Endothelial cell of umbilical vein (primary cell): ENCODE measurements around the gene BTG1. TPM values are rescaled to one million over a fixed set of nuclear protein-coding genes. Genes with fewer than 3 reads are reported as not detected.

Experiments used
- BruUV-seq: library from RNA; stranded (reverse); fragments of 400-500 nt; replicated peaks from 2 replicates; lab custom pipeline; 2021; lab: Mats Ljungman, UMichigan
- CTCF ChIA-PET: fragments of 300-600, 350-600 bp; sonication (Branson Sonifier 250); formaldehyde crosslinking; loops from one replicate; lab custom pipeline; 2021; ENCODE audit warnings: antibody characterized with exemption, inconsistent platforms; lab: Charles Lee
- POLR2A ChIA-PET: fragments of 300-600, 350-600 bp; sonication (Branson Sonifier 250); formaldehyde crosslinking; loops from one replicate; lab custom pipeline; 2021; ENCODE audit warnings: antibody characterized with exemption, inconsistent platforms; lab: Charles Lee
- DNase-seq: peaks from one replicate; pipeline ENCODE4 v3.0.0-alpha.2; 2011; ENCODE audit warnings: low read depth, low spot score
- FAIRE-seq: peaks from 2 replicates; lab custom pipeline; 2011; peaks lifted over from hg19 to GRCh38; lab: Jason Lieb, UNC
- H2AFZ ChIP-seq: 2 replicates; pipeline ENCODE4 v1.6.0; 2012; ENCODE audit warnings: low read depth, low read length, control low read depth, inconsistent platforms
- H3K27ac ChIP-seq: 2 replicates; pipeline ENCODE4 v1.5.1; 2011; ENCODE audit warnings: low read depth, mild to moderate bottlenecking, control low read depth, low read length, moderate library complexity; ENCODE audit not compliant: insufficient read depth
- H3K27me3 ChIP-seq, 2 experiments: 2 replicates each; pipeline versions ENCODE4 v1.6.0 to v1.6.1; 2011; ENCODE audit warnings: low read length in 2 of 2, mixed read lengths in 1 of 2; ENCODE audit not compliant: control insufficient read depth in 2 of 2, insufficient read depth in 2 of 2
- H3K36me3 ChIP-seq, 2 experiments: 2 replicates in 1 of 2; 3 replicates in 1 of 2; pipeline ENCODE4 v1.5.1; 2011; ENCODE audit warnings: low read length in 2 of 2, mild to moderate bottlenecking in 1 of 2, moderate library complexity in 1 of 2; ENCODE audit not compliant: control insufficient read depth in 2 of 2, insufficient read depth in 2 of 2; ENCODE audit errors: extremely low read depth in 1 of 2
- H3K4me1 ChIP-seq: 3 replicates; pipeline ENCODE4 v1.5.1; 2011; ENCODE audit warnings: mild to moderate bottlenecking, low read length; ENCODE audit not compliant: control insufficient read depth, insufficient read depth; ENCODE audit errors: extremely low read depth
- H3K4me2 ChIP-seq: 2 replicates; pipeline ENCODE4 v1.6.1; 2011; ENCODE audit warnings: low read length, control low read depth, mixed read lengths; ENCODE audit not compliant: insufficient read depth
- H3K4me3 ChIP-seq, 3 experiments: fragments of 200-600 bp in 1 of 3; sonication (generic), shearing (Covaris generic) in 1 of 3; replicated peaks in 1 of 3; 2 replicates each; pipeline ENCODE4 v1.5.1; 2011 to 2016; ENCODE audit warnings: control low read depth in 3 of 3, low read length in 3 of 3, mild to moderate bottlenecking in 2 of 3, inconsistent platforms in 1 of 3, low read depth in 1 of 3, moderate library complexity in 1 of 3; ENCODE audit not compliant: insufficient read depth in 1 of 3
- H3K79me2 ChIP-seq: 2 replicates; pipeline ENCODE4 v1.6.0; 2012; ENCODE audit warnings: low read length, inconsistent platforms; ENCODE audit not compliant: control insufficient read depth, insufficient read depth
- H3K9ac ChIP-seq: replicated peaks from 2 replicates; pipeline ENCODE3; 2011; ENCODE audit warnings: low read length, control low read depth; ENCODE audit not compliant: insufficient read depth; ENCODE audit errors: extremely low read depth
- H3K9me1 ChIP-seq: replicated peaks from 3 replicates; pipeline ENCODE4 v1.6.0; 2011; ENCODE audit warnings: mild to moderate bottlenecking, low read length; ENCODE audit not compliant: control insufficient read depth, insufficient read depth; ENCODE audit errors: extremely low read depth
- H3K9me3 ChIP-seq: replicated peaks from 2 replicates; pipeline ENCODE4 v1.5.1; 2012; ENCODE audit warnings: low read length, inconsistent platforms; ENCODE audit not compliant: control insufficient read depth, insufficient read depth
- H4K20me1 ChIP-seq: replicated peaks from 2 replicates; pipeline ENCODE3; 2011; ENCODE audit warnings: mild to moderate bottlenecking, low read length; ENCODE audit not compliant: control insufficient read depth, insufficient read depth; ENCODE audit errors: extremely low read depth
- EZH2 ChIP-seq: IDR thresholded peaks from 2 replicates; pipeline ENCODE4 v1.6.1; 2012; ENCODE audit warnings: borderline replicate concordance, low read depth, mild to moderate bottlenecking, moderate library complexity, low read length, inconsistent platforms; ENCODE audit not compliant: severe bottlenecking
- FOS ChIP-seq: IDR thresholded peaks from 2 replicates; pipeline ENCODE4 v1.6.1; 2011; ENCODE audit warnings: mild to moderate bottlenecking, low read length, moderate library complexity, borderline replicate concordance; ENCODE audit not compliant: insufficient read depth
- GATA2 ChIP-seq: IDR thresholded peaks from 2 replicates; pipeline ENCODE4 v1.7.0; 2011; ENCODE audit warnings: low read depth, mild to moderate bottlenecking, moderate library complexity, mixed read lengths, low read length; ENCODE audit not compliant: insufficient read length, insufficient read depth
- JUN ChIP-seq: IDR thresholded peaks from 2 replicates; pipeline ENCODE4 v1.6.1; 2011; ENCODE audit warnings: borderline replicate concordance, low read depth; ENCODE audit not compliant: insufficient read length, insufficient read depth
- MYC ChIP-seq: IDR thresholded peaks from one replicate; pipeline ENCODE4 v1.6.1; 2011; ENCODE audit warnings: mild to moderate bottlenecking, low read depth, low read length
- POLR2A ChIP-seq: IDR thresholded peaks from 2 replicates; pipeline ENCODE4 v1.6.1; 2012; ENCODE audit warnings: low read depth, mild to moderate bottlenecking, control low read depth, low read length
- POLR2AphosphoS5 ChIP-seq: IDR thresholded peaks from 2 replicates; pipeline ENCODE4 v1.6.1; 2012; ENCODE audit warnings: low read depth, mild to moderate bottlenecking, control low read depth, low read length, moderate library complexity; ENCODE audit not compliant: insufficient read depth
- dilution Hi-C: fragments of 300-500 bp; cut with MboI; formaldehyde crosslinking; loops from one replicate; pipeline ENCODE4 v1.15.0; 2019; ENCODE audit warnings: low sequenced_read_pairs; ENCODE audit not compliant: extremely low pct_ligation_motif_present
- intact Hi-C: fragments of 100-400 bp; cut with micrococcal nuclease; formaldehyde crosslinking; loops from one replicate; pipeline ENCODE4 v1.10.0; 2022
- polyA plus RNA-seq, 4 experiments: library from polyadenylated mRNA; depleted of rRNA in 3 of 4; stranded (reverse) in 3 of 4; unstranded in 1 of 4; fragments of >200 nt; gene quantifications; 2 replicates each; pipeline versions ENCODE4 v1.2.1 to v1.2.3, GENCODE V29; 2011 to 2012; ENCODE audit warnings: missing spikeins in 1 of 4
- total RNA-seq: library from RNA; stranded (reverse); gene quantifications from 2 replicates; pipeline ENCODE4 v1.2.3, GENCODE V29; 2021
- TF ChIP-seq, protein P1 (sequence below), 2 donors: IDR thresholded peaks; 1 replicate in 1 of 2; 2 replicates in 1 of 2; pipeline ENCODE4 v1.5.1; 2011; ENCODE audit warnings: low read length in 2 of 2, mild to moderate bottlenecking in 2 of 2, moderate library complexity in 2 of 2, control low read depth in 1 of 2, inconsistent platforms in 1 of 2, low read depth in 1 of 2; ENCODE audit not compliant: insufficient read depth in 1 of 2; ENCODE audit errors: extremely low read depth in 1 of 2
- TF ChIP-seq, protein P2 (sequence below): IDR thresholded peaks from 2 replicates; pipeline ENCODE4 v1.6.1; 2011; ENCODE audit not compliant: insufficient read depth, insufficient read length

Gene BTG1
- total and polyA plus RNA-seq, 2 donors (not counting 3 experiments of a cell fraction or from before 2014, with no cell fraction given) = 42.8 to 104 TPM

DNA sequence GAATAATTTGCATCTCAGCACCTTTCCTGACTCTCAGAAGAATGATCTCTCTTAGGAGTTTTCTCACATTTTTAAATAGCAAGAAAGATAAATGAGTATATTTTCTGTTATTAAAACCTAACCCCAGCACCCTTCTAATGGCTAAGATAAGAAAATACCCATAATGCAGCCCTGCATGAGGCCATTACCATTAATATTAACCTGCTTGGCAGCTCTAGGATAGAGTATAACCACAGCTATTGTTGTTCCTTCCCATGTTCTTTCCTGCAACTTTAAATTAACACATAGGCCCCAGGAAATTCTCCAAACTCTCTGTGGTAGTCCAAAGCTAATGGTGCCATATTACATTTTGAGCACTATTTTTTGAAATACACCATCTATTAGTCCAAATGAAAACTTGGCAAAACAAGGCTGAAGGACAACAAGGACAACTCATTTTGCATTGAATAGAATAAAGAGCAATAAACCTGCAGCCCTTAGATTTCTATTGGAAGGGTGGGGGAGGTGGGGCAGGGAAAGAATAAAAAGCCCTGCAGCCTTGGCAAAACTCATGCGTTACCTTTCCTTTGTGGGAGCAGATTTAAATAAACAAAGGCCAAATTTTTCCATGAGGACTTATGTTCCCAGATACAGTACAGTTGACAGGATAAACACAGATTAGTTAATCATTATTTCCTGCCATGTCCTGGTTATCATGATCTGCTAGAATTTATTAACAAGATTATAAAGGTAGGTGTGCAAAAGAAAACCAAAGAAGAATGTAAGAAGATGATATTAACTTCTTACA is 46.9 kb downstream of the BTG1 start:
- Histone ChIP-seq H3K79me2 (no peaks in the 10 kb centered on the region), H4K20me1 (no peaks in the 10 kb centered on the region), H3K27me3 (no peaks in the 10 kb centered on the region), H3K9me1 (no peaks in the 10 kb centered on the region), H3K9me3 (no peaks in the 10 kb centered on the region), H3K9ac (no peak overlapping the region), H3K4me3 (no peak overlapping the region), H3K4me2 (no peak overlapping the region), H3K36me3 (no peaks in the 10 kb centered on the region), H2AFZ (no peak overlapping the region), H3K4me1 (peaks cover 18% of the 10 kb centered on the region), H3K27ac (no peak overlapping the region)
- ChIA-PET CTCF (interaction anchor here (1.1 to 1.2 kb wide), 2 partner anchors 10 to 287 kb away, joined by 3 read pairs; no protein-coding TSS in a partner anchor), POLR2A (no interaction called here)
- DNase-seq = no peak
- no peak for FAIRE-seq
- TF ChIP-seq MYC (no peak), GATA2 (no peak), JUN (no peak)
- intact Hi-C loops (no loop called here), dilution Hi-C loops (no loop called here)
- no TSS peak for BruUV-seq

DNA sequence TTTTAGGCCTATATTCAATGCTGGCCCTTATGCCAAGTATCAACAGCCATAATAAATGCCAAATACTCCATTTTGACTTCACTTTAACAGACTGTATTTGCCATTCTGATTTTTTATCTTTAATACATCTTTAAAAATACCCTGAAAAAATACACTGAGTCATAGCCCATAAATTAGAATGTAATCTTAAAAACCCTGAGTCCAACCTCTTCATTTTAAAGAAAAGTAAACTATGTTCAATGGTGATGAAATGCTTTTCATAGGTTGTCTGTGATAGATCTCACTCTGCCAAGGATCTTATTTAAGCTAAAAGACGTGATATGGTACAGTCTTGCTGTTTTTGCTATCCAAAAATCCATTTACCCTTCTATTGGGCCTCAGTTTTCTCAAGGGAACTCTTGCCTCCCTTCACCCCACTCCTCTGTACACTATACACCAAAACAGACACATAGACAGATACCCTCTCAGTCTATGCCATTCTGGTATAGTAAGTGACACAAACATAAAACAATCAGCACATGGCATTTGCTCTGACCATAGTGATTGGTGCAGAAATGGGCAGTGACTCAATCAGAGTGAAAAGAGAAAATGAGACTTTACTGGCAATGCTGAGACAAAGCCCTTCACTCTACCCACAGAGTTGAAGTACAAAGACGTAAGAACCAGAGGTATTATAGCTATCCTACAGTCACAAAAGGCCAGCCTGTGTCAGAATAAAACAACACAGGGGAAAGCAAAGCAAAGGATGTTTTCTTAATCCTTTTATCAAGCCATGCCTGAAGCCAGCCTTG is 49.1 kb downstream of the BTG1 start:
- no peaks in the 10 kb centered on the region for H3K9me1 ChIP-seq
- FAIRE-seq (peak; percentile 37), DNase-seq (peak; percentile 55)
- ChIA-PET CTCF (interaction anchor here (0.8 to 1.5 kb wide), 4 partner anchors 15 to 714 kb away, joined by 3 to 5 read pairs (median 3); no protein-coding TSS in a partner anchor), POLR2A (no interaction called here)
- no peaks in the 10 kb centered on the region for H3K9me3 ChIP-seq
- intact Hi-C loops = loop anchor here (2.0 kb wide), 1 partner anchor 40 kb away; no protein-coding TSS in a partner anchor
- dilution Hi-C loops = no loop called here
- no peaks in the 10 kb centered on the region for H3K79me2 ChIP-seq
- no peaks in the 10 kb centered on the region for H3K27me3 ChIP-seq
- H3K27ac ChIP-seq = no peak overlapping the region
- no peak overlapping the region for H3K4me2 ChIP-seq
- H2AFZ ChIP-seq = peak overlapping the region; percentile 70
- no peak for TF ChIP-seq EZH2
- no peak for TF ChIP-seq POLR2AphosphoS5
- TF ChIP-seq, protein P1, sequence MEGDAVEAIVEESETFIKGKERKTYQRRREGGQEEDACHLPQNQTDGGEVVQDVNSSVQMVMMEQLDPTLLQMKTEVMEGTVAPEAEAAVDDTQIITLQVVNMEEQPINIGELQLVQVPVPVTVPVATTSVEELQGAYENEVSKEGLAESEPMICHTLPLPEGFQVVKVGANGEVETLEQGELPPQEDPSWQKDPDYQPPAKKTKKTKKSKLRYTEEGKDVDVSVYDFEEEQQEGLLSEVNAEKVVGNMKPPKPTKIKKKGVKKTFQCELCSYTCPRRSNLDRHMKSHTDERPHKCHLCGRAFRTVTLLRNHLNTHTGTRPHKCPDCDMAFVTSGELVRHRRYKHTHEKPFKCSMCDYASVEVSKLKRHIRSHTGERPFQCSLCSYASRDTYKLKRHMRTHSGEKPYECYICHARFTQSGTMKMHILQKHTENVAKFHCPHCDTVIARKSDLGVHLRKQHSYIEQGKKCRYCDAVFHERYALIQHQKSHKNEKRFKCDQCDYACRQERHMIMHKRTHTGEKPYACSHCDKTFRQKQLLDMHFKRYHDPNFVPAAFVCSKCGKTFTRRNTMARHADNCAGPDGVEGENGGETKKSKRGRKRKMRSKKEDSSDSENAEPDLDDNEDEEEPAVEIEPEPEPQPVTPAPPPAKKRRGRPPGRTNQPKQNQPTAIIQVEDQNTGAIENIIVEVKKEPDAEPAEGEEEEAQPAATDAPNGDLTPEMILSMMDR (IDR thresholded peaks at IDR 0.05; ENCODE audit: extremely low read depth in 1 of 2, insufficient read depth in 1 of 2, low read depth in 1 of 2, low read length in 2 of 2) = no peak
- TF ChIP-seq GATA2 = no peak
- TF ChIP-seq, protein P2, sequence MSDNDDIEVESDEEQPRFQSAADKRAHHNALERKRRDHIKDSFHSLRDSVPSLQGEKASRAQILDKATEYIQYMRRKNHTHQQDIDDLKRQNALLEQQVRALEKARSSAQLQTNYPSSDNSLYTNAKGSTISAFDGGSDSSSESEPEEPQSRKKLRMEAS = no peak
- no peak for TF ChIP-seq FOS
- TF ChIP-seq POLR2A = no peak
- no peak for TF ChIP-seq MYC
- no peak for TF ChIP-seq JUN
- no peak overlapping the region for H3K9ac ChIP-seq
- BruUV-seq = no TSS peak
- peaks cover 18% of the 10 kb centered on the region for H3K4me1 ChIP-seq
- H4K20me1 ChIP-seq = no peaks in the 10 kb centered on the region
- no peak overlapping the region for H3K4me3 ChIP-seq
- no peaks in the 10 kb centered on the region for H3K36me3 ChIP-seq
